ENCODE results near the gene KLHL29.

Gene KLHL29

GRCh38 chr2:23556929-23557328 lies 171.9 kb downstream of the KLHL29 start:
- no peak for TF ChIP-seq CTCF (IDR thresholded peaks at IDR 0.05)
- no peak overlapping the region for H3K27ac ChIP-seq
- DNase-seq (ENCODE audit: low spot score) = no peak
- no peak overlapping the region for H3K4me3 ChIP-seq

GRCh38 chr2:23557455-23557854 lies 172.5 kb downstream of the KLHL29 start:
- TF ChIP-seq CTCF (IDR thresholded peaks at IDR 0.05) = no peak
- Histone ChIP-seq H3K27ac (no peak overlapping the region), H3K4me3 (no peak overlapping the region)
- DNase-seq (ENCODE audit: low spot score) = no peak

GRCh38 chr2:23559561-23560239 lies 174.7 kb downstream of the KLHL29 start:
- DNase-seq (ENCODE audit: low spot score) = no peak
- TF ChIP-seq CTCF (IDR thresholded peaks at IDR 0.05) = no peak

GRCh38 chr2:23561088-23561487 lies 176.1 kb downstream of the KLHL29 start:
- H3K27ac ChIP-seq = peak overlapping the region in 1 of 2 donors; percentile 60
- no peak for DNase-seq (ENCODE audit: low spot score)
- H3K4me3 ChIP-seq = no peak overlapping the region
- no peak for TF ChIP-seq CTCF (IDR thresholded peaks at IDR 0.05)

More at GRCh38 chr2:23559561-23560239, 174.7 kb downstream of the KLHL29 start:
- H3K27ac ChIP-seq = no peak overlapping the region
- H3K4me3 ChIP-seq = no peak overlapping the region

GRCh38 chr2:23561544-23561943 lies 176.6 kb downstream of the KLHL29 start:
- TF ChIP-seq CTCF (IDR thresholded peaks at IDR 0.05) = no peak
- Histone ChIP-seq H3K27ac (no peak overlapping the region), H3K4me3 (no peak overlapping the region)
- no peak for DNase-seq (ENCODE audit: low spot score)

- no peak for DNase-seq (ENCODE audit: low spot score)
- Histone ChIP-seq H3K4me3 (no peak overlapping the region), H3K27ac (no peak overlapping the region)
- no peak for TF ChIP-seq CTCF (IDR thresholded peaks at IDR 0.05)
These were observed 177.2 kb downstream of the KLHL29 start for GRCh38 chr2:23562143-23562542.

GRCh38 chr2:23563151-23563550 lies 178.2 kb downstream of the KLHL29 start:
- H3K27ac ChIP-seq = peak overlapping the region in 1 of 2 donors; percentile 82
- H3K4me3 ChIP-seq = no peak overlapping the region
- DNase-seq (ENCODE audit: low spot score) = no peak
- TF ChIP-seq CTCF (IDR thresholded peaks at IDR 0.05) = no peak
